HCT116 (cell line): ENCODE data around the gene MYO5C.

Experiments
- CTCF ChIP-seq, 3 experiments: fragments of 200-600 bp in 1 of 3; sonication (generic) in 1 of 3; IDR thresholded peaks in 2 of 3; conservative IDR thresholded peaks in 1 of 3; 2 replicates each; pipeline ENCODE4 v1.5.1; 2012 to 2017; ENCODE audit warnings: low read depth in 2 of 3, low read length in 2 of 3, antibody characterized with exemption in 1 of 3, borderline replicate concordance in 1 of 3, control low read depth in 1 of 3, mild to moderate bottlenecking in 1 of 3, mixed read lengths in 1 of 3, mixed run types in 1 of 3, moderate library complexity in 1 of 3; ENCODE audit not compliant: insufficient read depth in 1 of 3
- EGR1 ChIP-seq: IDR thresholded peaks from 2 replicates; pipeline ENCODE4 v1.6.1; 2012; ENCODE audit warnings: low read depth
- EZH2 ChIP-seq: fragments of 200-600 bp; sonication (generic); IDR thresholded peaks from 2 replicates; pipeline ENCODE4 v1.6.1; 2017; ENCODE audit warnings: antibody characterized with exemption, mixed run types
- MAX ChIP-seq: IDR thresholded peaks from 2 replicates; pipeline ENCODE4 v1.6.1; 2012
- POLR2AphosphoS5 ChIP-seq: IDR thresholded peaks from 2 replicates; pipeline ENCODE4 v1.6.1; 2011; ENCODE audit warnings: mild to moderate bottlenecking, low read depth, low read length, moderate library complexity

- TF ChIP-seq EGR1 (no peak), CTCF (IDR thresholded peaks at IDR 0.05 in 2 of 3, conservative IDR thresholded peaks at IDR 0.05 in 1 of 3; ENCODE audit: borderline replicate concordance in 1 of 3, insufficient read depth in 1 of 3, low read depth in 2 of 3, low read length in 2 of 3) (no peak), MAX (no peak), EZH2 (no peak), POLR2AphosphoS5 (no peak)
These were observed 136.0 kb downstream of the MYO5C start for GRCh38 chr15:52159645-52160044.
